Brain microvascular endothelial cell (primary cell): ENCODE data around the gene IFRD2.

Experiments
- DNase-seq: peaks from one replicate; pipeline ENCODE4 v3.0.0-alpha.2; 2020
- H3K27ac ChIP-seq: fragments of 250-450 bp; sonication (Bioruptor Pico); 2 replicates; pipeline ENCODE4 v1.5.1; 2020; ENCODE audit warnings: mild to moderate bottlenecking, moderate library complexity
- H3K27me3 ChIP-seq: fragments of 250-450 bp; sonication (Bioruptor Pico); replicated peaks from 2 replicates; pipeline ENCODE4 v1.5.1; 2020; ENCODE audit warnings: mild to moderate bottlenecking
- H3K36me3 ChIP-seq: fragments of 250-450 bp; sonication (Bioruptor Pico); replicated peaks from 2 replicates; pipeline ENCODE4 v1.5.1; 2020; ENCODE audit warnings: mild to moderate bottlenecking
- H3K4me3 ChIP-seq: 2 replicates; pipeline ENCODE4 v1.5.1; 2011; ENCODE audit warnings: low read depth, mild to moderate bottlenecking, control low read depth, low read length, moderate library complexity
- CTCF ChIP-seq: IDR thresholded peaks from 2 replicates; pipeline ENCODE4 v1.5.1; 2011; ENCODE audit warnings: low read depth, mild to moderate bottlenecking, moderate library complexity, low read length, control low read depth, inconsistent platforms; ENCODE audit errors: missing control alignments
- in situ Hi-C: cut with HindIII; loops from 2 replicates; pipeline ENCODE4 v1.10.0; 2017; ENCODE audit warnings: low sequenced_read_pairs, low pct_ligation_motif_present

IFRD2 gene

GRCh38 chr3:50268276-50268675 is 24.0 kb downstream of the IFRD2 start:
- H3K27me3 ChIP-seq = peaks cover under 1% of the 10 kb centered on the region
- no peak for DNase-seq
- no peak overlapping the region for H3K27ac ChIP-seq
- in situ Hi-C loops = no loop called here
- no peak overlapping the region for H3K4me3 ChIP-seq
- TF ChIP-seq CTCF = no peak
- H3K36me3 ChIP-seq = no peaks in the 10 kb centered on the region

GRCh38 chr3:50267280-50267913 is 24.8 kb downstream of the IFRD2 start:
- Histone ChIP-seq H3K27ac (no peak overlapping the region), H3K27me3 (no peaks in the 10 kb centered on the region), H3K4me3 (peak overlapping the region; percentile 48), H3K36me3 (no peaks in the 10 kb centered on the region)
- no peak for TF ChIP-seq CTCF
- in situ Hi-C loops = no loop called here
- no peak for DNase-seq

DNA sequence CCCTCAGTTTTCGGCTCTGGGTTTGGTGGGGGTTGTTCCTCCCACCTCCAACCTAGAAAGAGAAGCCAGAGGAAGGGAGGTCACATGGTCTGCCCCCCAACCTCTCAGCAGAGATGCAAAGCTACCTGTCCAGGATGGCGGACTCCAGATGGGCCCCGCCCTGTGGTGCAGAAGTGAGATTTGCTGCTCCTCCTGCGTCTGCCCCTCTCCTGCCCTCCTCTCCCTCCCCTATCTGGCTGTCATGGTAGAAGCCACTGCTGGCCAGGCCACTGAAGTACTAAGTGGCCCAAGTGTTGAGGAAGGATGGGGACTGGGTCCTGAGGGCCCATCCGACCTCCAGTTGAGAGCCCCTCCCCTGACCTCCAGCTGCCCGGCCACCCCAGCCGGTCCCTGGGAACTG is 25.4 kb downstream of the IFRD2 start:
- H3K27ac ChIP-seq = no peak overlapping the region
- TF ChIP-seq CTCF = no peak
- no peak for DNase-seq
- in situ Hi-C loops = no loop called here
- no peaks in the 10 kb centered on the region for H3K36me3 ChIP-seq
- no peaks in the 10 kb centered on the region for H3K27me3 ChIP-seq
- H3K4me3 ChIP-seq = peak overlapping the region; percentile 48

- no peak overlapping the region for H3K4me3 ChIP-seq
- TF ChIP-seq CTCF = no peak
- no peaks in the 10 kb centered on the region for H3K36me3 ChIP-seq
- no peak overlapping the region for H3K27ac ChIP-seq
- H3K27me3 ChIP-seq = no peaks in the 10 kb centered on the region
- DNase-seq = no peak
- in situ Hi-C loops = no loop called here
Measured at GRCh38 chr3:50266017-50266416, 26.2 kb downstream of the IFRD2 start.

GRCh38 chr3:50265571-50265970 is 26.7 kb downstream of the IFRD2 start:
- no peaks in the 10 kb centered on the region for H3K27me3 ChIP-seq
- in situ Hi-C loops = no loop called here
- no peaks in the 10 kb centered on the region for H3K36me3 ChIP-seq
- DNase-seq = no peak
- no peak overlapping the region for H3K27ac ChIP-seq
- no peak overlapping the region for H3K4me3 ChIP-seq
- no peak for TF ChIP-seq CTCF

GRCh38 chr3:50264964-50265485 is 27.2 kb downstream of the IFRD2 start:
- Histone ChIP-seq H3K4me3 (no peak overlapping the region), H3K27me3 (no peaks in the 10 kb centered on the region), H3K36me3 (no peaks in the 10 kb centered on the region), H3K27ac (no peak overlapping the region)
- no peak for TF ChIP-seq CTCF
- in situ Hi-C loops = no loop called here
- DNase-seq = no peak
